T-helper 2 cell treated with Interferon-gamma antibody and Interleukin-4, amounts not matched to agents 5 μg/mL and 100 μg/mL, for 36 hours (primary cell): ENCODE results near the gene UTP20.

Source experiments
- DNase-seq: peaks from one replicate; pipeline ENCODE4 v3.0.0; 2021; ENCODE audit warnings: low spot score
- H3K27ac Mint-ChIP-seq: one replicate; pipeline ENCODE4 v1.8.0; 2021; ENCODE audit warnings: mild to moderate bottlenecking, mixed read lengths
- H3K27me3 Mint-ChIP-seq: one replicate; pipeline ENCODE4 v1.8.0; 2021; ENCODE audit warnings: low read depth, mixed read lengths
- H3K36me3 Mint-ChIP-seq: one replicate; pipeline ENCODE4 v1.8.0; 2021; ENCODE audit warnings: low read depth, mixed read lengths
- H3K4me1 Mint-ChIP-seq: one replicate; pipeline ENCODE4 v1.8.0; 2021; ENCODE audit warnings: low read depth, mixed read lengths
- H3K4me3 Mint-ChIP-seq: one replicate; pipeline ENCODE4 v1.8.0; 2022; ENCODE audit warnings: mild to moderate bottlenecking, moderate library complexity, mixed read lengths
- H3K9me3 Mint-ChIP-seq: one replicate; pipeline ENCODE4 v1.8.0; 2021; ENCODE audit warnings: mixed read lengths

Gene UTP20

DNA sequence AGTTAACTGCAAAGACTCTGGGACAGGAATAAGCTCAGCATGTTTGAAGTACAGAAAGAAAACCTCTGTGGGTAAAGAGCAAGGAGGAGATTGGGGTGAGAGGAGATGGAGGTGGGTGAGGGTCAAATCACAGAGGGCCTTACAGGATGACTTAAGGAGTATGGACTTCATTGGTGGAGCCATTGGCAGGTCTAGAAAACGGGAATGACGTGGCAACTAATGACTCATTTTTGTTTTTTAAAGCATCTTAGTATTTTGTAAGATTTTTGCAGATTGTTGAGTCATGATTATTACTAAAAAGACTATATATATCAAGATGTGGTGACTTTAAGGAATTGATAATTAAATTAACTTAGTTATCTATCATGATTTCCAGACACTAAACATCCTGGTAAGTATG, 18.5 kb downstream of the UTP20 start:
- H3K27me3 Mint-ChIP-seq, result no peaks in the 10 kb centered on the region
- no peaks in the 10 kb centered on the region for H3K4me1 Mint-ChIP-seq
- no peak overlapping the region for H3K4me3 Mint-ChIP-seq
- no peaks in the 10 kb centered on the region for H3K9me3 Mint-ChIP-seq
- no peak overlapping the region for H3K27ac Mint-ChIP-seq
- peaks cover 37% of the 10 kb centered on the region for H3K36me3 Mint-ChIP-seq
- no peak for DNase-seq

GRCh38 chr12:101299346-101299745, 19.4 kb downstream of the UTP20 start:
- DNase-seq, result no peak
- Mint-ChIP-seq H3K27ac (no peak overlapping the region), H3K4me1 (no peaks in the 10 kb centered on the region), H3K36me3 (peaks cover 38% of the 10 kb centered on the region), H3K27me3 (no peaks in the 10 kb centered on the region), H3K4me3 (no peak overlapping the region), H3K9me3 (no peaks in the 10 kb centered on the region)

- DNase-seq, result no peak
- H3K27me3 Mint-ChIP-seq, result no peaks in the 10 kb centered on the region
- H3K4me3 Mint-ChIP-seq, result no peak overlapping the region
- H3K4me1 Mint-ChIP-seq, result no peaks in the 10 kb centered on the region
- H3K36me3 Mint-ChIP-seq, result peaks cover 37% of the 10 kb centered on the region
- no peaks in the 10 kb centered on the region for H3K9me3 Mint-ChIP-seq
- no peak overlapping the region for H3K27ac Mint-ChIP-seq
Measured at GRCh38 chr12:101299931-101300330, 20.0 kb downstream of the UTP20 start.

- no peak overlapping the region for H3K4me3 Mint-ChIP-seq
- H3K27me3 Mint-ChIP-seq, result no peaks in the 10 kb centered on the region
- H3K9me3 Mint-ChIP-seq, result no peaks in the 10 kb centered on the region
- peaks cover 33% of the 10 kb centered on the region for H3K36me3 Mint-ChIP-seq
- no peak for DNase-seq
- no peaks in the 10 kb centered on the region for H3K4me1 Mint-ChIP-seq
- no peak overlapping the region for H3K27ac Mint-ChIP-seq
Measured at GRCh38 chr12:101302741-101303140, 22.8 kb downstream of the UTP20 start.

GRCh38 chr12:101305226-101305779, 25.4 kb downstream of the UTP20 start:
- Mint-ChIP-seq H3K9me3 (no peaks in the 10 kb centered on the region), H3K4me3 (no peak overlapping the region), H3K27me3 (no peaks in the 10 kb centered on the region), H3K27ac (no peak overlapping the region), H3K36me3 (peaks cover 25% of the 10 kb centered on the region), H3K4me1 (no peaks in the 10 kb centered on the region)
- DNase-seq, result no peak

DNA sequence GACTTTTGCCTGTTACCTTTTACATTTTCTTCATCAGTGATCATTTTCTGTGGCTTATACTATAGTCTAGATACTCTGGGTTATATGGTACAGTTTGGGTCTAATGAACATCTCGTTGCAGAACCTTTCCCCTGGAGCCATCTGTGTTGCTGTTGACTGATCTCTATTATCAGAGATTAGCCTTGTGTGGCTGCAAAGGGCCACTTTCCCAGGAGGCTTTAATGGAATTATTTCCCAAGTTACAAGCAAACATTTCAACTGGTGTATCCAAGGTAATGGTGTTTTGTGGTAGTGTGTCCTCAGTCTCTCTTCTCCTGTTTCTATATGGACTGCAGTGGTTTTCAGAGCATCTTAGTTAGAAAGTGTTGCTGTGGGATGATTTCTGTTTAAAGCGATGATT, 25.9 kb downstream of the UTP20 start:
- Mint-ChIP-seq H3K4me1 (no peaks in the 10 kb centered on the region), H3K27me3 (no peaks in the 10 kb centered on the region), H3K36me3 (peaks cover 25% of the 10 kb centered on the region), H3K27ac (no peak overlapping the region), H3K9me3 (no peaks in the 10 kb centered on the region), H3K4me3 (no peak overlapping the region)
- no peak for DNase-seq

- H3K9me3 Mint-ChIP-seq, result no peaks in the 10 kb centered on the region
- no peaks in the 10 kb centered on the region for H3K27me3 Mint-ChIP-seq
- H3K4me3 Mint-ChIP-seq, result no peak overlapping the region
- H3K36me3 Mint-ChIP-seq, result peaks cover 8% of the 10 kb centered on the region
- no peak for DNase-seq
- H3K4me1 Mint-ChIP-seq, result no peaks in the 10 kb centered on the region
- H3K27ac Mint-ChIP-seq, result no peak overlapping the region
Measured at GRCh38 chr12:101322480-101322879, 42.6 kb downstream of the UTP20 start.

- Mint-ChIP-seq H3K36me3 (peaks cover 8% of the 10 kb centered on the region), H3K4me1 (no peaks in the 10 kb centered on the region), H3K9me3 (no peaks in the 10 kb centered on the region), H3K27me3 (no peaks in the 10 kb centered on the region), H3K4me3 (no peak overlapping the region), H3K27ac (no peak overlapping the region)
- no peak for DNase-seq
Measured at GRCh38 chr12:101323255-101323654, 43.4 kb downstream of the UTP20 start.

GRCh38 chr12:101325590-101325989, 45.7 kb downstream of the UTP20 start:
- Mint-ChIP-seq H3K27ac (no peak overlapping the region), H3K36me3 (peaks cover 22% of the 10 kb centered on the region), H3K27me3 (no peaks in the 10 kb centered on the region), H3K4me1 (no peaks in the 10 kb centered on the region), H3K9me3 (no peaks in the 10 kb centered on the region), H3K4me3 (no peak overlapping the region)
- DNase-seq, result no peak

DNA sequence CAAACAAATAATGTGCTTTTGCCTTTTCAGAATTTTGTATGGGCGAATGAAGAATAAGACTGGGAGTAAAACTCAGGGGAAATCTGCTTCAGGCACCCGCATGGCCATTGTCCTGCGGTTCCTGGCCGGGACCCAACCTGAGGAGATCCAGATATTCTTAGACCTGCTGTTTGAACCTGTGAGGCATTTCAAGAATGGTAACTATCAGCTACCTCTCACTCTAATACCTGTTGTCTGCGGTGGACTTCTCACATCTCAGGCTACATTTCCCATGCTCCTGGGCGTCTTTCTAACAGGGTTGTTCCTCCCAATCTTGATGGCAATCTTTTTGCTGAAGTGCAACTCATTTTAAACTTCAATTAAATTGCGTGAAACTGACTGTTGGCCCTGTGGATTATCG, 47.1 kb downstream of the UTP20 start:
- H3K27me3 Mint-ChIP-seq, result no peaks in the 10 kb centered on the region
- no peaks in the 10 kb centered on the region for H3K9me3 Mint-ChIP-seq
- peaks cover 29% of the 10 kb centered on the region for H3K36me3 Mint-ChIP-seq
- H3K27ac Mint-ChIP-seq, result no peak overlapping the region
- no peaks in the 10 kb centered on the region for H3K4me1 Mint-ChIP-seq
- no peak for DNase-seq
- H3K4me3 Mint-ChIP-seq, result no peak overlapping the region

DNA sequence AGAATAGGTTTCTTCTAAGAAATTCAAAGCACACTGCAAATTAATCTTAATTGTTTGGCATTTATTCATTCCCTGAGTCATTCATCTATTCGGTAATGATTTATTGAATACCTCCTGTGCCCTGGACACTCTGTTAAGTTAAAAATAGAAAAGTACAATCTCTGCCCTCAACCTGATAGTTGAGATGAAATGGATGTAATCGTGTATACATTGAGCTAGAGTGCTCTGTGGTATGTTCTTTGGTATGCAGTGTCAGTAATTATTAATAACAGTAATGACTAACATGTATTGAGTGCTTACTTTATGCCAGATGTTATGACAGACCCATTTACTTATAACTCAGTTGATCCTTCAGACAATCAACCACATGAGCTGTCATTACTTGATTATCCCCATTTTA, 47.6 kb downstream of the UTP20 start:
- Mint-ChIP-seq H3K4me3 (no peak overlapping the region), H3K36me3 (peaks cover 29% of the 10 kb centered on the region), H3K27ac (no peak overlapping the region), H3K4me1 (no peaks in the 10 kb centered on the region), H3K27me3 (no peaks in the 10 kb centered on the region), H3K9me3 (no peaks in the 10 kb centered on the region)
- no peak for DNase-seq

DNA sequence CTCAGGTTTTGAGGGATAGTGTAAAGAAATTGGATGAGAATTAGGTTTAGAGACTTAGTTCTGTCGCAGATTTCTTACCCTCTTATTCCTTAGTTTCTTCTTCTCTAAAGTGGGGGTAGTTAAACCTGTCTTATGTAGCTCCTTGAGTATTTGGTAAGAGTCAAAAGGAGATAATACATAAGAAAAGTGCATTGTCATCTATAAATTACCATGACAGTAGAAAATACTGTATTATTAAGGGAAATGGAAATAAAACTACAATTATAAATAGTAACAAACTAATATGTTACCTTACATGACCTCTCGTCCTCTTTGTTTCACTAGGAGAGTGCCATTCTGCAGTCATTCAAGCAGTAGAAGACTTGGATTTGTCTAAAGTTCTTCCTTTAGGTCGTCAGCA, 49.0 kb downstream of the UTP20 start:
- Mint-ChIP-seq H3K27ac (no peak overlapping the region), H3K36me3 (peaks cover 30% of the 10 kb centered on the region)

GRCh38 chr12:101330631-101331030, 50.7 kb downstream of the UTP20 start:
- Mint-ChIP-seq H3K27me3 (no peaks in the 10 kb centered on the region), H3K27ac (no peak overlapping the region), H3K4me3 (no peak overlapping the region), H3K36me3 (peaks cover 35% of the 10 kb centered on the region), H3K9me3 (no peaks in the 10 kb centered on the region), H3K4me1 (no peaks in the 10 kb centered on the region)
- DNase-seq, result no peak

More for the DNA sequence above, 49.0 kb downstream of the UTP20 start:
- Mint-ChIP-seq H3K4me1 (no peaks in the 10 kb centered on the region), H3K27me3 (no peaks in the 10 kb centered on the region), H3K4me3 (no peak overlapping the region), H3K9me3 (no peaks in the 10 kb centered on the region)
- no peak for DNase-seq

- Mint-ChIP-seq H3K27ac (no peak overlapping the region), H3K36me3 (peaks cover 19% of the 10 kb centered on the region), H3K4me1 (no peaks in the 10 kb centered on the region)
Measured at GRCh38 chr12:101336437-101336836, 56.5 kb downstream of the UTP20 start.

DNA sequence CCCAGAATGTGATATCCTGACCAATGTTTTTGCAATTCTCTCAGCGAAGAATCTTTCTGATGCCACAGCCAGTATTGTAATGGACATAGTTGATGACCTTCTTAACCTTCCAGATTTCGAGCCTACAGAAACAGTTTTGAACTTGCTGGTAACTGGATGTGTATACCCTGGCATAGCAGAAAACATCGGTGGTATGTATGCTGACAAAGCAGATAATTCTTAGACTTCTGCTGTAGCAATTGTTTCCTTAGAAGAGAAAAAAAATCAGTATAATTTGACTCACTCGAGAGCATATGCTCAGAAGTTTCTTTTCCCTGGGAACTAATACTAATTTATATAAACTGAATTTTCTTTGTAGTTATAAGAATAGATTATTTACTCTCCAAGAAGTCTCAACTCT, 58.2 kb downstream of the UTP20 start:
- H3K4me3 Mint-ChIP-seq, result no peak overlapping the region
- no peaks in the 10 kb centered on the region for H3K4me1 Mint-ChIP-seq
- peaks cover 18% of the 10 kb centered on the region for H3K36me3 Mint-ChIP-seq
- H3K27ac Mint-ChIP-seq, result no peak overlapping the region
- H3K9me3 Mint-ChIP-seq, result no peaks in the 10 kb centered on the region
- DNase-seq, result no peak
- H3K27me3 Mint-ChIP-seq, result no peaks in the 10 kb centered on the region

More at GRCh38 chr12:101336437-101336836, 56.5 kb downstream of the UTP20 start:
- DNase-seq, result no peak
- no peaks in the 10 kb centered on the region for H3K27me3 Mint-ChIP-seq
- H3K4me3 Mint-ChIP-seq, result no peak overlapping the region
- H3K9me3 Mint-ChIP-seq, result no peaks in the 10 kb centered on the region
